ENCODE data around the gene FLT3.
A peak's percentile ranks its signal among the peaks of the same experiment; 100 is the strongest.

The FLT3 gene

GRCh38 chr13:28099396-28100149 lies 803 bp downstream of the FLT3 start:
- Histone ChIP-seq H4K20me1 (ENCODE audit: insufficient read depth, low read length) (no peaks in the 10 kb centered on the region), H3K9ac (ENCODE audit: low read length) (no peak overlapping the region), H2AFZ (ENCODE audit: low read length) (peak overlapping the region; percentile 42; the same call in 1 of the 2 replicates), H3K27ac (ENCODE audit: low read length) (no peak overlapping the region), H3K79me2 (ENCODE audit: low read length) (no peaks in the 10 kb centered on the region), H3K9me2 (replicated peaks; ENCODE audit: insufficient read depth, low read length) (no peaks in the 10 kb centered on the region), H3K36me3 (replicated peaks; ENCODE audit: insufficient read depth, low read length) (no peaks in the 10 kb centered on the region), H3K9me3 (replicated peaks; ENCODE audit: insufficient read depth, low read length) (no peaks in the 10 kb centered on the region), H3K4me1 (ENCODE audit: low read length) (no peaks in the 10 kb centered on the region), H3K4me3 (ENCODE audit: low read length) (no peak overlapping the region), H3K4me2 (ENCODE audit: low read depth, low read length) (peak overlapping the region; percentile 47; the same call in 1 of the 2 replicates), H3F3A (ENCODE audit: insufficient read depth, low read length) (no peaks in the 10 kb centered on the region), H3K27me3 (replicated peaks; ENCODE audit: insufficient read depth, low read length) (peaks cover 7% of the 10 kb centered on the region; the same call in 1 of the 2 replicates)
- TF ChIP-seq, protein P1, sequence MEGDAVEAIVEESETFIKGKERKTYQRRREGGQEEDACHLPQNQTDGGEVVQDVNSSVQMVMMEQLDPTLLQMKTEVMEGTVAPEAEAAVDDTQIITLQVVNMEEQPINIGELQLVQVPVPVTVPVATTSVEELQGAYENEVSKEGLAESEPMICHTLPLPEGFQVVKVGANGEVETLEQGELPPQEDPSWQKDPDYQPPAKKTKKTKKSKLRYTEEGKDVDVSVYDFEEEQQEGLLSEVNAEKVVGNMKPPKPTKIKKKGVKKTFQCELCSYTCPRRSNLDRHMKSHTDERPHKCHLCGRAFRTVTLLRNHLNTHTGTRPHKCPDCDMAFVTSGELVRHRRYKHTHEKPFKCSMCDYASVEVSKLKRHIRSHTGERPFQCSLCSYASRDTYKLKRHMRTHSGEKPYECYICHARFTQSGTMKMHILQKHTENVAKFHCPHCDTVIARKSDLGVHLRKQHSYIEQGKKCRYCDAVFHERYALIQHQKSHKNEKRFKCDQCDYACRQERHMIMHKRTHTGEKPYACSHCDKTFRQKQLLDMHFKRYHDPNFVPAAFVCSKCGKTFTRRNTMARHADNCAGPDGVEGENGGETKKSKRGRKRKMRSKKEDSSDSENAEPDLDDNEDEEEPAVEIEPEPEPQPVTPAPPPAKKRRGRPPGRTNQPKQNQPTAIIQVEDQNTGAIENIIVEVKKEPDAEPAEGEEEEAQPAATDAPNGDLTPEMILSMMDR (IDR thresholded peaks at IDR 0.05; ENCODE audit: low read length) = no peak
- TF ChIP-seq EZH2 (optimal IDR thresholded peaks at IDR 0.05; ENCODE audit: low read depth, low read length) (no peak), EZH2phosphoT487 (IDR thresholded peaks at IDR 0.05; ENCODE audit: low read length) (no peak)
- DNase-seq = no peak

GRCh38 chr13:28097503-28097902 lies 2.9 kb downstream of the FLT3 start:
- no peaks in the 10 kb centered on the region for H3F3A ChIP-seq (ENCODE audit: insufficient read depth, low read length)
- H3K9me3 ChIP-seq (replicated peaks; ENCODE audit: insufficient read depth, low read length) = no peaks in the 10 kb centered on the region
- H2AFZ ChIP-seq (ENCODE audit: low read length) = no peak overlapping the region
- no peak overlapping the region for H3K4me3 ChIP-seq (ENCODE audit: low read length)
- no peaks in the 10 kb centered on the region for H3K36me3 ChIP-seq (replicated peaks; ENCODE audit: insufficient read depth, low read length)
- H3K27me3 ChIP-seq (replicated peaks; ENCODE audit: insufficient read depth, low read length) = peaks cover 7% of the 10 kb centered on the region; the same call in 1 of the 2 replicates
- no peaks in the 10 kb centered on the region for H3K79me2 ChIP-seq (ENCODE audit: low read length)
- TF ChIP-seq EZH2phosphoT487 (IDR thresholded peaks at IDR 0.05; ENCODE audit: low read length) (no peak), EZH2 (optimal IDR thresholded peaks at IDR 0.05; ENCODE audit: low read depth, low read length) (no peak)
- TF ChIP-seq, protein P1 (IDR thresholded peaks at IDR 0.05; ENCODE audit: low read length) = no peak
- no peak overlapping the region for H3K27ac ChIP-seq (ENCODE audit: low read length)
- no peaks in the 10 kb centered on the region for H4K20me1 ChIP-seq (ENCODE audit: insufficient read depth, low read length)
- no peak overlapping the region for H3K9ac ChIP-seq (ENCODE audit: low read length)
- H3K4me1 ChIP-seq (ENCODE audit: low read length) = no peaks in the 10 kb centered on the region
- H3K4me2 ChIP-seq (ENCODE audit: low read depth, low read length) = no peak overlapping the region
- DNase-seq = no peak
- no peaks in the 10 kb centered on the region for H3K9me2 ChIP-seq (replicated peaks; ENCODE audit: insufficient read depth, low read length)

DNA sequence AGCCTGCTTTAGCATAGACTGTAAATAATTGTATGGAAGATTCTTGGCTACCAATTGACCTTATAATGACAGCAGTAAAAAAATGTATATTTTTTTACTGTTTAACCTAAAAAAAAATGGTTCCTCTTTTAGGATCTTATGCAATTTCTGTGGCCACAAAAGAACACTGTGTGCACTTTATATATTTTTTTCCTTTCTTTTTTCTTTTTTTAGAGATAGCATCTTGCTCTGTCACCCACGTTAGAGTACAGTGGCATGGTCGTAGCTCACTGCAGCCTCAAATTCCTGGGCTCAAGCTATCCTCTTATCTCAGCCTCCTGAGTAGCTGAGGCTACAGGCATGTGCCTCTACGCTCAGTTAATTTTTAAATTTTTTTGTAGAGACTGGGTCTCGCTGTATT lies 6.1 kb downstream of the FLT3 start:
- no peak overlapping the region for H3K27ac ChIP-seq (ENCODE audit: low read length)
- no peak overlapping the region for H2AFZ ChIP-seq (ENCODE audit: low read length)
- H3K79me2 ChIP-seq (ENCODE audit: low read length) = no peaks in the 10 kb centered on the region
- H4K20me1 ChIP-seq (ENCODE audit: insufficient read depth, low read length) = no peaks in the 10 kb centered on the region
- no peak overlapping the region for H3K4me2 ChIP-seq (ENCODE audit: low read depth, low read length)
- no peaks in the 10 kb centered on the region for H3K9me3 ChIP-seq (replicated peaks; ENCODE audit: insufficient read depth, low read length)
- peaks cover 2% of the 10 kb centered on the region; the same call in 1 of the 2 replicates for H3K27me3 ChIP-seq (replicated peaks; ENCODE audit: insufficient read depth, low read length)
- no peak for TF ChIP-seq EZH2 (optimal IDR thresholded peaks at IDR 0.05; ENCODE audit: low read depth, low read length)
- TF ChIP-seq, protein P1 (IDR thresholded peaks at IDR 0.05; ENCODE audit: low read length) = no peak
- TF ChIP-seq EZH2phosphoT487 (IDR thresholded peaks at IDR 0.05; ENCODE audit: low read length) = no peak
- no peaks in the 10 kb centered on the region for H3K36me3 ChIP-seq (replicated peaks; ENCODE audit: insufficient read depth, low read length)
- H3K4me3 ChIP-seq (ENCODE audit: low read length) = no peak overlapping the region
- no peak overlapping the region for H3K9ac ChIP-seq (ENCODE audit: low read length)
- DNase-seq = no peak
- no peaks in the 10 kb centered on the region for H3K9me2 ChIP-seq (replicated peaks; ENCODE audit: insufficient read depth, low read length)
- H3K4me1 ChIP-seq (ENCODE audit: low read length) = no peaks in the 10 kb centered on the region
- H3F3A ChIP-seq (ENCODE audit: insufficient read depth, low read length) = no peaks in the 10 kb centered on the region
